ENCODE measurements around the gene GNAZ.

GRCh38 chr22:23105304-23105703 is 35.0 kb downstream of the GNAZ start:
- TF ChIP-seq HDAC2 (IDR thresholded peaks at IDR 0.05) (no peak), RNF2 (IDR thresholded peaks at IDR 0.05; ENCODE audit: borderline replicate concordance, low read depth) (no peak)

Data from A549 (cell line).